H9 (cell line): ENCODE data around the gene DLG1. TPM values are rescaled to one million over a fixed set of nuclear protein-coding genes. Genes with fewer than 3 reads are reported as not detected.

ENCODE experiments used
- DNase-seq: peaks from one replicate; pipeline ENCODE4 v3.0.0-alpha.2; 2017
- H2AFZ ChIP-seq: one replicate; pipeline ENCODE4 v1.6.1; 2013; ENCODE audit warnings: mild to moderate bottlenecking, low read length, control low read depth, moderate library complexity
- H2AK5ac ChIP-seq: 2 replicates; pipeline ENCODE4 v1.6.1; 2013; ENCODE audit warnings: low read length, control low read depth, mixed read lengths; ENCODE audit not compliant: insufficient read length
- H2BK120ac ChIP-seq: one replicate; pipeline ENCODE4 v1.6.1; 2013; ENCODE audit warnings: low read depth, mild to moderate bottlenecking, low read length, control low read depth, inconsistent platforms; ENCODE audit not compliant: poor library complexity, severe bottlenecking
- H2BK12ac ChIP-seq: 2 replicates; pipeline ENCODE4 v1.6.1; 2013; ENCODE audit warnings: low read length, control low read depth, mixed read lengths, low read depth; ENCODE audit not compliant: insufficient read length
- H2BK15ac ChIP-seq: 2 replicates; pipeline ENCODE4 v1.6.1; 2013; ENCODE audit warnings: low read depth, low read length, control low read depth
- H2BK20ac ChIP-seq: one replicate; pipeline ENCODE4 v1.6.1; 2013; ENCODE audit warnings: low read depth, mild to moderate bottlenecking, low read length, control low read depth, inconsistent platforms; ENCODE audit not compliant: poor library complexity, severe bottlenecking
- H2BK5ac ChIP-seq: 2 replicates; pipeline ENCODE4 v1.6.1; 2013; ENCODE audit warnings: low read length, control low read depth, mixed read lengths; ENCODE audit not compliant: insufficient read length
- H3K14ac ChIP-seq: 2 replicates; pipeline ENCODE4 v1.6.1; 2013; ENCODE audit warnings: low read length, control low read depth; ENCODE audit not compliant: insufficient read depth
- H3K18ac ChIP-seq: 2 replicates; pipeline ENCODE4 v1.6.1; 2013; ENCODE audit warnings: low read depth, mild to moderate bottlenecking, mixed read lengths, low read length, control low read depth; ENCODE audit not compliant: insufficient read length
- H3K23ac ChIP-seq: 2 replicates; pipeline ENCODE4 v1.6.1; 2013; ENCODE audit warnings: low read length, control low read depth, mixed read lengths, low read depth; ENCODE audit not compliant: insufficient read length
- H3K23me2 ChIP-seq: 2 replicates; pipeline ENCODE4 v1.6.1; 2013; ENCODE audit warnings: low read depth, mild to moderate bottlenecking, mixed read lengths, low read length, control low read depth; ENCODE audit not compliant: insufficient read length, poor library complexity, severe bottlenecking
- H3K27ac ChIP-seq: 2 replicates; pipeline ENCODE4 v1.5.1; 2013; ENCODE audit warnings: low read length, control low read depth, mixed read lengths, low read depth; ENCODE audit not compliant: insufficient read length
- H3K27me3 ChIP-seq: 2 replicates; pipeline ENCODE4 v1.6.1; 2013; ENCODE audit warnings: low read length, control low read depth, inconsistent platforms; ENCODE audit not compliant: insufficient read depth
- H3K4ac ChIP-seq: 2 replicates; pipeline ENCODE4 v1.6.1; 2013; ENCODE audit warnings: low read depth, mild to moderate bottlenecking, control low read depth, inconsistent platforms, low read length, moderate library complexity
- H3K4me1 ChIP-seq: 2 replicates; pipeline ENCODE4 v1.6.1; 2013; ENCODE audit warnings: low read length, control low read depth, inconsistent platforms; ENCODE audit not compliant: insufficient read depth
- H3K4me2 ChIP-seq: 2 replicates; pipeline ENCODE4 v1.6.1; 2013; ENCODE audit warnings: low read length, control low read depth, mixed read lengths; ENCODE audit not compliant: insufficient read length, insufficient read depth
- H3K56ac ChIP-seq: 2 replicates; pipeline ENCODE4 v1.6.1; 2013; ENCODE audit warnings: low read depth, mild to moderate bottlenecking, mixed read lengths, low read length, control low read depth; ENCODE audit not compliant: insufficient read length
- H3K79me1 ChIP-seq: 2 replicates; pipeline ENCODE4 v1.6.1; 2013; ENCODE audit warnings: low read depth, mild to moderate bottlenecking, moderate library complexity, low read length, control low read depth, inconsistent platforms; ENCODE audit not compliant: insufficient read depth, poor library complexity, severe bottlenecking
- H3K79me2 ChIP-seq: 2 replicates; pipeline ENCODE4 v1.6.1; 2013; ENCODE audit warnings: low read length, control low read depth, inconsistent platforms; ENCODE audit not compliant: insufficient read depth
- H3K9ac ChIP-seq: 2 replicates; pipeline ENCODE4 v1.6.1; 2013; ENCODE audit warnings: low read length, control low read depth, mixed read lengths; ENCODE audit not compliant: insufficient read length; ENCODE audit errors: extremely low read depth
- H3K9me3 ChIP-seq: one replicate; pipeline ENCODE4 v1.6.1; 2013; ENCODE audit warnings: low read depth, low read length, inconsistent platforms; ENCODE audit not compliant: control insufficient read depth
- H3T11ph ChIP-seq: one replicate; pipeline ENCODE4 v1.6.1; 2013; ENCODE audit warnings: mild to moderate bottlenecking, low read length, control low read depth, inconsistent platforms
- H4K20me1 ChIP-seq: one replicate; pipeline ENCODE4 v1.6.1; 2013; ENCODE audit not compliant: control insufficient read depth, insufficient read length, insufficient read depth
- H4K5ac ChIP-seq: 2 replicates; pipeline ENCODE4 v1.6.1; 2013; ENCODE audit warnings: low read depth, mild to moderate bottlenecking, mixed read lengths, low read length, control low read depth; ENCODE audit not compliant: insufficient read length
- H4K8ac ChIP-seq: replicated peaks from 2 replicates; pipeline ENCODE4 v1.6.1; 2013; ENCODE audit warnings: low read length, control low read depth, mixed read lengths, low read depth; ENCODE audit not compliant: insufficient read length
- H4K91ac ChIP-seq: 2 replicates; pipeline ENCODE4 v1.6.1; 2013; ENCODE audit warnings: low read depth, mild to moderate bottlenecking, moderate library complexity, mixed read lengths, low read length, control low read depth; ENCODE audit not compliant: insufficient read length
- H3K27ac Mint-ChIP-seq, 3 experiments: 2 replicates in 2 of 3; 3 replicates in 1 of 3; pipeline ENCODE4 v1.8.0; 2020 to 2021; ENCODE audit warnings: mixed read lengths in 3 of 3, mild to moderate bottlenecking in 1 of 3, moderate library complexity in 1 of 3
- H3K27me3 Mint-ChIP-seq: 2 replicates; pipeline ENCODE4 v1.8.0; 2021; ENCODE audit warnings: low read depth, mild to moderate bottlenecking, moderate library complexity, mixed read lengths
- H3K36me3 Mint-ChIP-seq, 3 experiments: 2 replicates in 2 of 3; 3 replicates in 1 of 3; pipeline ENCODE4 v1.8.0; 2020 to 2021; ENCODE audit warnings: low read depth in 3 of 3, mixed read lengths in 3 of 3; ENCODE audit not compliant: insufficient read depth in 1 of 3
- H3K4me1 Mint-ChIP-seq, 2 experiments: 2 replicates each; pipeline ENCODE4 v1.8.0; 2020; ENCODE audit warnings: mixed read lengths in 2 of 2
- H3K4me3 Mint-ChIP-seq, 2 experiments: 2 replicates in 1 of 2; 3 replicates in 1 of 2; pipeline ENCODE4 v1.8.0; 2020 to 2021; ENCODE audit warnings: mild to moderate bottlenecking in 2 of 2, mixed read lengths in 2 of 2, moderate library complexity in 1 of 2
- H3K9me3 Mint-ChIP-seq, 2 experiments: 2 replicates in 1 of 2; 3 replicates in 1 of 2; pipeline ENCODE4 v1.8.0; 2020; ENCODE audit warnings: mild to moderate bottlenecking in 2 of 2, mixed read lengths in 2 of 2, moderate library complexity in 1 of 2
- WGBS: extraction: QIAGEN DNeasy Blood & Tissue Kit; methylation state at CpG from one replicate; pipeline ENCODE4 v1.1.7; 2013; ENCODE audit warnings: missing lambda C conversion rate, low lambda C conversion rate, mixed read lengths; ENCODE audit not compliant: insufficient read length; ENCODE audit errors: extremely low coverage; 5-methylcytosine and 5-hydroxymethylcytosine counted together
- total RNA-seq: library from RNA; stranded (reverse); gene quantifications from 2 replicates; pipeline ENCODE4 v1.2.1, GENCODE V29; 2021
- TF ChIP-seq, protein P1 (sequence below): fragments of 200-600 bp; sonication (generic); conservative IDR thresholded peaks from 3 replicates; pipeline ENCODE4 v1.8.0; 2021; ENCODE audit warnings: antibody characterized with exemption, mild to moderate bottlenecking

DLG1 gene
- total RNA-seq, 1 experiment from 2014 or later: 84.1 TPM

GRCh38 chr3:197242784-197243432 is 55.5 kb downstream of the DLG1 start:
- Histone ChIP-seq H3K9ac (no peak overlapping the region), H3K23me2 (no peaks in the 10 kb centered on the region), H2BK15ac (no peak overlapping the region), H2AFZ (no peak overlapping the region), H2BK12ac (no peak overlapping the region), H4K5ac (no peak overlapping the region), H3K27me3 (no peaks in the 10 kb centered on the region), H2BK5ac (no peak overlapping the region), H3T11ph (no peak overlapping the region), H3K27ac (peak overlapping the region; percentile 69), H4K91ac (no peak overlapping the region), H3K23ac (no peak overlapping the region), H3K4me2 (no peak overlapping the region), H3K56ac (no peak overlapping the region), H3K9me3 (peaks cover 7% of the 10 kb centered on the region), H2BK120ac (no peak overlapping the region), H3K4ac (no peak overlapping the region), H4K8ac (no peak overlapping the region), H3K4me1 (peaks cover 1% of the 10 kb centered on the region; the same call in 1 of the 2 replicates), H4K20me1 (no peaks in the 10 kb centered on the region), H3K79me1 (peaks cover 8% of the 10 kb centered on the region), H3K18ac (no peak overlapping the region), H3K14ac (no peak overlapping the region), H3K79me2 (peaks cover 15% of the 10 kb centered on the region; the same call in 1 of the 2 replicates), H2AK5ac (no peak overlapping the region), H2BK20ac (no peak overlapping the region)
- Mint-ChIP-seq H3K4me1 (peaks cover 29 to 37% of the 10 kb centered on the region in 2 experiments), H3K36me3 (peaks cover 61 to 63% (median 62%) of the 10 kb centered on the region in 3 experiments), H3K27ac (peak overlapping the region in 2 of 3 experiments; percentile 16 to 88; a peak in 3 of 7 replicates), H3K9me3 (peaks cover 41 to 53% of the 10 kb centered on the region in 2 experiments), H3K27me3 (no peaks in the 10 kb centered on the region), H3K4me3 (no peak overlapping the region; a peak in 1 of 5 replicates)
- TF ChIP-seq, protein P1, sequence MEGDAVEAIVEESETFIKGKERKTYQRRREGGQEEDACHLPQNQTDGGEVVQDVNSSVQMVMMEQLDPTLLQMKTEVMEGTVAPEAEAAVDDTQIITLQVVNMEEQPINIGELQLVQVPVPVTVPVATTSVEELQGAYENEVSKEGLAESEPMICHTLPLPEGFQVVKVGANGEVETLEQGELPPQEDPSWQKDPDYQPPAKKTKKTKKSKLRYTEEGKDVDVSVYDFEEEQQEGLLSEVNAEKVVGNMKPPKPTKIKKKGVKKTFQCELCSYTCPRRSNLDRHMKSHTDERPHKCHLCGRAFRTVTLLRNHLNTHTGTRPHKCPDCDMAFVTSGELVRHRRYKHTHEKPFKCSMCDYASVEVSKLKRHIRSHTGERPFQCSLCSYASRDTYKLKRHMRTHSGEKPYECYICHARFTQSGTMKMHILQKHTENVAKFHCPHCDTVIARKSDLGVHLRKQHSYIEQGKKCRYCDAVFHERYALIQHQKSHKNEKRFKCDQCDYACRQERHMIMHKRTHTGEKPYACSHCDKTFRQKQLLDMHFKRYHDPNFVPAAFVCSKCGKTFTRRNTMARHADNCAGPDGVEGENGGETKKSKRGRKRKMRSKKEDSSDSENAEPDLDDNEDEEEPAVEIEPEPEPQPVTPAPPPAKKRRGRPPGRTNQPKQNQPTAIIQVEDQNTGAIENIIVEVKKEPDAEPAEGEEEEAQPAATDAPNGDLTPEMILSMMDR: no peak
- no CpG with 5 or more reads among the region's 7 CpGs for WGBS
- DNase-seq: peak; percentile 49
